Measurements from ENCODE around the gene RNASEH2B. TPM values are rescaled to one million over a fixed set of nuclear protein-coding genes. Genes with fewer than 3 reads are reported as not detected.

RNASEH2B gene
- 41.0 and 57.5 TPM in 2 replicates for total RNA-seq (ENCODE audit: low replicate concordance)

- Histone ChIP-seq H2AFZ (replicated peaks) (peak within 1 kb of the TSS; percentile 93), H4K20me1 (ENCODE audit: low read depth) (no peaks in the 10 kb centered on the region), H3K9me3 (ENCODE audit: low read depth) (no peaks in the 10 kb centered on the region), H3K4me2 (peak within 1 kb of the TSS; percentile 96), H3F3A (ENCODE audit: low read depth) (peaks cover 25% of the 10 kb centered on the region), H3K79me2 (ENCODE audit: low read depth) (peaks cover 33% of the 10 kb centered on the region), H3K4me3 (peak within 1 kb of the TSS; percentile 65), H3K9ac (no peak within 1 kb of the TSS), H3K27ac (no peak within 1 kb of the TSS), H3K36me3 (no peaks in the 10 kb centered on the region), H3K27me3 (no peaks in the 10 kb centered on the region), H3K4me1 (peaks cover 21% of the 10 kb centered on the region)
- peak within 1 kb of the TSS; percentile 86 for H3K4me3 Mint-ChIP-seq
- DNase-seq (ENCODE audit: low spot score), result peak; percentile 81
- H3K9me3 Mint-ChIP-seq, result no peaks in the 10 kb centered on the region
- peak within 1 kb of the TSS; percentile 73 for H3K27ac Mint-ChIP-seq
- H3K4me1 Mint-ChIP-seq, result peaks cover 18% of the 10 kb centered on the region
- H3K27me3 Mint-ChIP-seq (ENCODE audit: insufficient read depth, low read depth), result peaks cover 3% of the 10 kb centered on the region
- no peaks in the 10 kb centered on the region for H3K36me3 Mint-ChIP-seq
- peak; percentile 25 for TF ChIP-seq EZH2 (IDR thresholded peaks at IDR 0.05)
- no peak for TF ChIP-seq CTCF (IDR thresholded peaks at IDR 0.05)
These were observed at the start of gene RNASEH2B for GRCh38 chr13:50909605-50910484. Gene RNASEH2B, plus strand, starts transcription at chr13:50909791. Its CDS starts 286 bp downstream, at chr13:50910077.

- Histone ChIP-seq H3K27ac (no peak overlapping the region), H3K79me2 (ENCODE audit: low read depth) (no peaks in the 10 kb centered on the region), H3K9ac (no peak overlapping the region), H3K4me1 (peaks cover 6% of the 10 kb centered on the region), H3K9me3 (ENCODE audit: low read depth) (peaks cover 5% of the 10 kb centered on the region), H3K36me3 (no peaks in the 10 kb centered on the region), H3K4me2 (no peak overlapping the region), H3K27me3 (no peaks in the 10 kb centered on the region), H3F3A (ENCODE audit: low read depth) (no peaks in the 10 kb centered on the region), H2AFZ (replicated peaks) (no peak overlapping the region), H4K20me1 (ENCODE audit: low read depth) (no peaks in the 10 kb centered on the region), H3K4me3 (no peak overlapping the region)
- peaks cover 9% of the 10 kb centered on the region for H3K4me1 Mint-ChIP-seq
- no peak overlapping the region for H3K4me3 Mint-ChIP-seq
- H3K36me3 Mint-ChIP-seq, result no peaks in the 10 kb centered on the region
- no peaks in the 10 kb centered on the region for H3K27me3 Mint-ChIP-seq (ENCODE audit: insufficient read depth, low read depth)
- no peak for DNase-seq (ENCODE audit: low spot score)
- no peak overlapping the region for H3K27ac Mint-ChIP-seq
- TF ChIP-seq CTCF (IDR thresholded peaks at IDR 0.05) (no peak), EZH2 (IDR thresholded peaks at IDR 0.05) (no peak), EZH2phosphoT487 (IDR thresholded peaks at IDR 0.05) (no peak)
- peaks cover 24% of the 10 kb centered on the region for H3K9me3 Mint-ChIP-seq
These were observed 45.1 kb upstream of the RNASEH2B start for GRCh38 chr13:50864492-50864891.

GRCh38 chr13:50866817-50867636 lies 42.6 kb upstream of the RNASEH2B start:
- Histone ChIP-seq H3K9ac (no peak overlapping the region), H3K27ac (no peak overlapping the region), H3K9me3 (ENCODE audit: low read depth) (peaks cover 5% of the 10 kb centered on the region), H3F3A (ENCODE audit: low read depth) (no peaks in the 10 kb centered on the region), H3K4me1 (peaks cover 6% of the 10 kb centered on the region), H3K4me2 (no peak overlapping the region), H3K36me3 (no peaks in the 10 kb centered on the region), H3K4me3 (no peak overlapping the region), H4K20me1 (ENCODE audit: low read depth) (no peaks in the 10 kb centered on the region), H3K79me2 (ENCODE audit: low read depth) (no peaks in the 10 kb centered on the region), H2AFZ (replicated peaks) (peak overlapping the region; percentile 32), H3K27me3 (no peaks in the 10 kb centered on the region)
- H3K27me3 Mint-ChIP-seq (ENCODE audit: insufficient read depth, low read depth), result no peaks in the 10 kb centered on the region
- H3K36me3 Mint-ChIP-seq, result no peaks in the 10 kb centered on the region
- TF ChIP-seq EZH2phosphoT487 (IDR thresholded peaks at IDR 0.05) (no peak), CTCF (IDR thresholded peaks at IDR 0.05) (no peak), EZH2 (IDR thresholded peaks at IDR 0.05) (no peak)
- no peak overlapping the region for H3K4me3 Mint-ChIP-seq
- DNase-seq (ENCODE audit: low spot score), result no peak
- H3K9me3 Mint-ChIP-seq, result peaks cover 11% of the 10 kb centered on the region
- H3K4me1 Mint-ChIP-seq, result peaks cover 9% of the 10 kb centered on the region
- H3K27ac Mint-ChIP-seq, result peak overlapping the region; percentile 12
